Large intestine (tissue), 3 donors: Measurements from ENCODE around the gene CARD19. TPM values are rescaled to one million over a fixed set of nuclear protein-coding genes. Genes with fewer than 3 reads are reported as not detected.

Source experiments
- DNase-seq, 2 donors: peaks; one replicate each; pipeline versions ENCODE4 v3.0.0 to v3.0.0-alpha.2; 2013
- H3K27ac ChIP-seq: one replicate; pipeline ENCODE4 v1.5.1; 2013; ENCODE audit warnings: low read length
- H3K27me3 ChIP-seq: 2 replicates; pipeline ENCODE4 v1.6.1; 2013; ENCODE audit warnings: low read length; ENCODE audit not compliant: control insufficient read depth, insufficient read depth
- H3K36me3 ChIP-seq: 2 replicates; pipeline ENCODE4 v1.6.1; 2013; ENCODE audit warnings: low read length; ENCODE audit not compliant: control insufficient read depth, insufficient read depth
- H3K4me1 ChIP-seq: one replicate; pipeline ENCODE4 v1.6.1; 2013; ENCODE audit warnings: low read length; ENCODE audit not compliant: control insufficient read depth, insufficient read depth
- H3K4me3 ChIP-seq: one replicate; pipeline ENCODE4 v1.5.1; 2013; ENCODE audit warnings: low read length
- H3K9me3 ChIP-seq: one replicate; pipeline ENCODE4 v1.6.1; 2013; ENCODE audit warnings: mild to moderate bottlenecking, low read depth, low read length, moderate library complexity; ENCODE audit not compliant: control insufficient read depth
- WGBS: methylation state at CpG from one replicate; pipeline ENCODE4 v1.1.5; 2013; ENCODE audit warnings: low lambda C conversion rate; ENCODE audit not compliant: insufficient coverage; 5-methylcytosine and 5-hydroxymethylcytosine counted together
- polyA plus RNA-seq: library from polyadenylated mRNA; unstranded; fragments of 120-200 nt; gene quantifications from one replicate; pipeline ENCODE4 v1.2.1, GENCODE V29; 2013

CARD19 gene
- polyA plus RNA-seq, 1 donor, result 35.4 TPM

DNA sequence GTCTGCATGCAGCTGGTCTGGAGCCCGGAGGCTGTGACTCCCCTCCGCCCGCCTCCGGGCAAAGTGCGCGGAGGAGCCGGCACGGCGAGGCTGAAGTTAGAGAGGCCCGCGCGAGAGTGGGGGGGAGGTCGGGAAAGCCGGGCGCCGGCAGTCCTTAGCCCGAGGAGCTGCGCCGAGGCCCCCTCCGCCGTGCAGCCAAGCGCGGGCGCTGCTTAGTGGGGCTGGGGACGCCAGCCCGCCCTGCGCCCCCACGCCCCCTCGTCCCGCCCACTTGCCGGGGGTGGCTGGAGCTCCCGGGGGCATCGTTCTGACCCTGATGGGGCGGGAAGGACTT lies 37.6 kb downstream of the CARD19 start:
- Histone ChIP-seq H3K36me3 (peaks cover 12% of the 10 kb centered on the region), H3K4me3 (peak overlapping the region; percentile 96), H3K27ac (peak overlapping the region; percentile 96), H3K4me1 (peaks cover 38% of the 10 kb centered on the region), H3K9me3 (peaks cover 7% of the 10 kb centered on the region), H3K27me3 (no peaks in the 10 kb centered on the region)
- WGBS, result no CpG with 5 or more reads among the region's 34 CpGs
- peak; percentile 93 to 97 for DNase-seq

DNA sequence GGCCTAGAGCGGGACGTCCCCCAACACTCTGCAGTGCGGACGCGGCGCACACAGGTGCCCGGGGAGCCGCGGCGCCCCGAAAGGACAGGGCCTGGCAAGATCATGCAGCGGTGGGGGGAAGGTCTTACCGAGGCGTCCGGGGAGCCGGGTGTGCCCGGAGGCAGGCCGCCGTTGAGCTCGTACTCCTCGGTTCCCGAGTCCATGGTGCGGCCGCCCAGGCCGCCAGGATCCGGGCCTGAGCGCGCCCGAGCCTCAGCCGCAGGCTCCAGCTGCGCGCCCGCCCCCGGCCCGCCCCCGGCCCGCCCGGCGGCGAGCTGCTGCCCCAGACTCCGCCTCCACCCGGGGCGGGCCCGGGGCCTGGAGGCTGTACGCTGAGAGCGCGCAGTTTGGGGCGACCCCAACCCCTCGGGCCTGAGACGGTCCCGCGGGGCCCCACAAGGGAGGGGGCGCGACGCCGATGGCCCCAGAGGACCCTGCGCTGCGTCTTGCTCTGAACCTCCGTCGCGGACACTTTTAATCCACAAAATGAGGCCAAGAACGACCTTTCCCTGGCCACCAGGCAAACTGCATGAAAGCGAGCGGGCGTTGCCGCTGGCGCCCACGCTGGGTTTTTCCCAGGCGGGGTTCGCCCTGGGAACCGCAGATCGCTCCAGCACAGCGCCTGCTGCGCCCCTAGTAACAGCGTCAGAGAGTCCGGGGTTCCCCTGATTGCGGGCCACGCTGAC lies 38.2 kb downstream of the CARD19 start, which contains the start of gene NINJ1:
Gene NINJ1, minus strand, starts transcription at position 237 of the 725 bp plus-strand sequence. Its CDS starts 34 bp downstream, at position 203.
- Histone ChIP-seq H3K4me1 (peaks cover 36% of the 10 kb centered on the region), H3K27ac (peak within 1 kb of the TSS; percentile 96), H3K4me3 (peak within 1 kb of the TSS; percentile 96), H3K36me3 (peaks cover 12% of the 10 kb centered on the region), H3K27me3 (no peaks in the 10 kb centered on the region), H3K9me3 (peaks cover 8% of the 10 kb centered on the region)
- 0% methylated on average over 2 of the region's 78 CpGs for WGBS
- DNase-seq, result peak; percentile 80 to 92

DNA sequence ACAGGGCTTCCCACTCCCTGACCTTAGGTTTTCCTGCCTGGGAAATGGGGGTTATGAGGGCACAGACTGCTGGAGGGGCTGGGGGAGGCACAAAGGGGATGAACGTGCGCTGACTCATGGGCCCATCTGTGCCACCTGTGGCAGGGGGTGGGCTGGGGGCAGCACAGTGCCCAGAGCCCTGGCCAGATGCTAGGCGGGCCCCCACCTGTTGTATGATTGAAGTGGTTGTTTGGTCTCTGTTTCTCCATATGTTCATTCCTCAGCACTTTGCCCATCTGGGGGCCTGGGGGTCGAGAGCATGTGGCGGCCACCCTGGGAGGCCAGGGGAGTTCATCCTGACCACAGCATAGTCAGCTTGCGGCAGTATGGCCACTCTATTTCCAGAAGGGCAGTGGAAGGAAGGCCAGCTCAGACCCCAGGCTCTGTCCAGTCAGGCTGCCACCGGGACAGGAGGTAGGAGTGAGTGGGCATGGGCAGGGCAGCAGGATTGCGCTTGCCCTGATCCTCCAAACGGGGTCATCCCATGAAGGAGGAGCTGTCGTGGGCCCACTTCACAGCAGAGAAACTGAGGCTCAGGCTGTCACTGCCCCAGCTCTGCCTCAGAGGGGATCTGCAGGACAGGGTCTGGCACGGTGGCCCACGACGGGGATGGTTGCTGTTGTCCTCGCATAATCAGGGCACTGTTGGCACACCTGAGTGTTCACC lies 38.9 kb downstream of the CARD19 start:
- no peak for DNase-seq
- Histone ChIP-seq H3K4me3 (peak overlapping the region; percentile 96), H3K36me3 (peaks cover 10% of the 10 kb centered on the region), H3K27ac (peak overlapping the region; percentile 93), H3K27me3 (no peaks in the 10 kb centered on the region), H3K4me1 (peaks cover 36% of the 10 kb centered on the region), H3K9me3 (peaks cover 8% of the 10 kb centered on the region)
- no CpG with 5 or more reads among the region's 14 CpGs for WGBS

DNA sequence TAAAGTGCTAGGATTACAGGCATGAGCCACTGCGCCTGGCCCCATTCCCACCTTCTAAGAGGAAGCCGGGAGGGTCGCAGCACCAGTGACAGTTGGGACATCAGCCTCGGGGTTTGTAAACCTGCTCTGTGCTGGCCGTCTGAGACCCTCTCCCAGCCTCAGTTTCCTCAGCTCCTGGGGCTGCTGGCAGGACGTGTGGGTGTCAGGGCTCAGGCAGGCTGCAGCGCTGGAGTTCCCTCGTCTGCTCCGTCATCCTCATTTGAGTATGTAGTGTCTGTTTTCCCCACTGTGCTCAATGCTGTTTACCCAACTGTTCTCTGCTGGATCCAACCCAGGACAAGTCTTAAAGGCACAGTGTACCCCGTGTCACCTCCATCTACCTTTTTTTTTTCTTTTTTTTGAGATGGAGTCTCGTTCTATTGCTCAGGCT lies 40.0 kb downstream of the CARD19 start:
- Histone ChIP-seq H3K27ac (no peak overlapping the region), H3K4me1 (peaks cover 34% of the 10 kb centered on the region)
- WGBS, result no CpG with 5 or more reads among the region's 11 CpGs

DNA sequence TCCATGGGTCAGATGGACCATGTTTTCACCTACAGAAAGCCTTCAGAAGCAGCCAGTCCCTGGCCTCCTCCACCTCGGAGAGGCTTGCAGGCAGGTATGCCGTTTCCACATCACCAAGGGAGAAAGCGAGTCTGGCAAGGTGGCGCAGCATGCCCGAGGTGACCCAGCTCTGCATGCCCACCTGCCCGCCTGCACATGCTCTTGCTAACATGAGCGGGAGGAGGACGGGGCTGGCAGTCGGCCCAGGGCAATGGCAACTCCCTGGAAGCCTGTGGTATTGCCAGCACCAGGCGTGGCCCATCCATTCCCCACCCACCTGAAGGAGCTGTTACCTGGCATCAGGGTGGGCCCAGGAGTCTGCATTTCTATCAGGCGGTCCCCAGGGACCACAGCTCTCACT lies 41.3 kb downstream of the CARD19 start:
- no CpG with 5 or more reads among the region's 11 CpGs for WGBS
- peaks cover 20% of the 10 kb centered on the region for H3K4me1 ChIP-seq
- H3K27ac ChIP-seq, result no peak overlapping the region
- no peaks in the 10 kb centered on the region for H3K36me3 ChIP-seq
- no peak overlapping the region for H3K4me3 ChIP-seq
- H3K27me3 ChIP-seq, result no peaks in the 10 kb centered on the region
- no peak for DNase-seq
- peaks cover 8% of the 10 kb centered on the region for H3K9me3 ChIP-seq

More for the DNA sequence above, 40.0 kb downstream of the CARD19 start:
- H3K27me3 ChIP-seq, result no peaks in the 10 kb centered on the region
- DNase-seq, result no peak
- no peak overlapping the region for H3K4me3 ChIP-seq
- peaks cover 8% of the 10 kb centered on the region for H3K9me3 ChIP-seq
- H3K36me3 ChIP-seq, result peaks cover 6% of the 10 kb centered on the region

DNA sequence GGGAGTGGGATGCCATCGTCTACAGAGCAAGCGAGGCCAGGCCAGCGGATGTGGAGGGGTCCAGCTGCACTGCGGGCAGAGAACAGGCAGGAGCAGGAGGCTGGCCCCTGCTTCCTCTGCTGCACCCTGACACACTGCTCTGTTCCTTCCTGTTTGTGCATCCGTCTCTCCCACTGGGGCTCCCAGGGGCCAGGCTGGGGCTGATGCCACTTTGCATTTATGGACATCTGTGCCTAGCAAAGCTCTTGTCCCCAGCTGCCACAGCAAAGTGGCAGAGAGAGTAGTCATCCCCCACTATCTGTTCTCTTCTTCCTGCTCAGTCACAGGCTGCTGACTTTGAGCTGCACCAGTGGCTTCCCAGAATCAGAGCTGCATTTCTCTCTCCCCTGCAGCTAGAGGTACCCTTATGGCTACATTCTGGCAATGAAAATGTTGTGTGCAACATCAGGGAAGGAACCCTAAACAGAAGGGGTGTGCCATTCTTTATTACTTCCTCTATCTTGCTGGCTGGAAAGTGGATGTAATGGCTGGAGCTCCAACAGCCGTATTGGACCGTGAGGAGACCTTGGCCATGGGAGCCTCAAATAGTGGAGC lies 42.3 kb downstream of the CARD19 start:
- no peaks in the 10 kb centered on the region for H3K27me3 ChIP-seq
- no peak overlapping the region for H3K27ac ChIP-seq
- H3K4me3 ChIP-seq, result no peak overlapping the region
- no peaks in the 10 kb centered on the region for H3K36me3 ChIP-seq
- WGBS, result no CpG with 5 or more reads among the region's 7 CpGs
- H3K4me1 ChIP-seq, result peaks cover 11% of the 10 kb centered on the region
- H3K9me3 ChIP-seq, result peaks cover 8% of the 10 kb centered on the region
- DNase-seq, result no peak

DNA sequence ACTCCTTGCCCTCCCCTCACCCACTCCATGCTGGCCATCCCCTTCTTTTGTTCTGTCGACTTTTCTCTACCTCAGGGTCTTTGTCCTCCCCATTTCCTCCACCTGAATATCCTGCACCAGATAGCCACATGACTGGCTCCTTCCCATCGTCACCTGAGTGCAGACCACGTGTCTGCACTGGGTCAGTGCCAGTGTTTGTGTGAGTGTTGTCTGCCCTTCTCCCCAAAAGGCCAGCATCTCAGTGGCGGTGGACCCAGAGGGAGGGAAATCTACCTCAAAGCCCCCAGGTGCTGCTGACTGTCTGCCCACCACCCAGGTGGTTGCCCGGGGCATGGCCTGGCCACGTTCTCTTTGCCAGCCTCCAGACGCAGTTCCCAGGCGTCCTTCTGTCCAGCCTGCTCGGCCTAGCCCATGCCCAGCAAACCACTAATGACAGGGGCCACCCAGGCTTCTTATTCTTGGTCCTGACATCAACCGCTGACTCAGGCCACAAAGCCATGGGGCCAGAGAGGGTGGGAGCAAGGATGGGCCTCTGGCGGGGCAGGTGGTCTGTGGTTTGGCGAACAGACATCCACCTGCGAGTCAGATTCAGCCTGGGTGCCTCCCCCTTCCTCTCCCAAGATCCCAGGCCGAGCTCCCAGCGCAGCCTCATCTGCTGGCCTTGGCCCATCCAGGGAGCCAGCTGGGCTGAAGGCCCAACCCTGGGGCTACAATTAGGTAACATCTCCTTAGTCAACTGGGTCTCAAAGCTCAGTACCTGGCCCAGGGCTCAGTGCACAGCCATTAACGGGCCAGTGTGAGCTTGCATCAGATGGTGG lies 43.6 kb downstream of the CARD19 start:
- H3K4me1 ChIP-seq, result peaks cover 8% of the 10 kb centered on the region
- peaks cover 5% of the 10 kb centered on the region for H3K9me3 ChIP-seq
- H3K4me3 ChIP-seq, result no peak overlapping the region
- no peak overlapping the region for H3K27ac ChIP-seq
- no peak for DNase-seq
- no CpG with 5 or more reads among the region's 16 CpGs for WGBS
- H3K27me3 ChIP-seq, result no peaks in the 10 kb centered on the region
- no peaks in the 10 kb centered on the region for H3K36me3 ChIP-seq

DNA sequence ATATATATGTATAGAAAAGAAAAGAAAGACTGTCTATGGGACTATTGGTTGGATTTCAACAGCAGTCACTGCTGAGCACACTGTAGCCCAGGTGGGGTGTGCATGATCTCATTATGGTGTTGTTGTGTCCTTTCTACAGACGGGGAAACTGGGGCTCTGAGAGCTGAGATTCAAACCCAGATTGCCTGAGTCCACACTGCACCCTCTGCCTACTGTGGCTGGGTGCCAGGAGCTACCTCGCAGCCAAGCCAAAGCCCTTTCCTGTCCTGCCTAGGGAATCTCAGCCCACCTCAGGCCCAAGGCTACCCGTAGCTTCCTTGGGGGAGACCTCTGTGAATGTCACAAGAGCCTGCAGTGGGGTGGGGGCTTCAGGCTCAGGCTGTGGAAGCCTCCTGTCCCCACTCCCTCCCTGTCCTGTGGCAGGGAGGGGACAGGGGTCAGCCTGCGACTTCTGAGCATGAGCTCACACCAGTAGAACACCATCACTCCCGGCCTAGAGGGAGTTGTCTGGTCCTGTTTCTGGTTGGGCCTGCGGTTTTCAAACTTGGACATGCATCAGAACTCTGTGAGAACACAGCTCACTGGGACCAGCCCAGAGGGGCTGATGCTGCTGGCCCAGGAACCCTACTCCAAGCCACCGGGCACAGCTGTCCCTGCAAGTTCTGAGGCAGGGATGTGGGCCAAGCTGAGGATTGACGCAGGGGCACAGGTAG lies 45.9 kb downstream of the CARD19 start:
- WGBS, result no CpG with 5 or more reads among the region's 8 CpGs
- Histone ChIP-seq H3K9me3 (peaks cover 5% of the 10 kb centered on the region), H3K36me3 (no peaks in the 10 kb centered on the region), H3K27me3 (no peaks in the 10 kb centered on the region), H3K27ac (no peak overlapping the region), H3K4me1 (no peaks in the 10 kb centered on the region), H3K4me3 (no peak overlapping the region)
- DNase-seq, result no peak

DNA sequence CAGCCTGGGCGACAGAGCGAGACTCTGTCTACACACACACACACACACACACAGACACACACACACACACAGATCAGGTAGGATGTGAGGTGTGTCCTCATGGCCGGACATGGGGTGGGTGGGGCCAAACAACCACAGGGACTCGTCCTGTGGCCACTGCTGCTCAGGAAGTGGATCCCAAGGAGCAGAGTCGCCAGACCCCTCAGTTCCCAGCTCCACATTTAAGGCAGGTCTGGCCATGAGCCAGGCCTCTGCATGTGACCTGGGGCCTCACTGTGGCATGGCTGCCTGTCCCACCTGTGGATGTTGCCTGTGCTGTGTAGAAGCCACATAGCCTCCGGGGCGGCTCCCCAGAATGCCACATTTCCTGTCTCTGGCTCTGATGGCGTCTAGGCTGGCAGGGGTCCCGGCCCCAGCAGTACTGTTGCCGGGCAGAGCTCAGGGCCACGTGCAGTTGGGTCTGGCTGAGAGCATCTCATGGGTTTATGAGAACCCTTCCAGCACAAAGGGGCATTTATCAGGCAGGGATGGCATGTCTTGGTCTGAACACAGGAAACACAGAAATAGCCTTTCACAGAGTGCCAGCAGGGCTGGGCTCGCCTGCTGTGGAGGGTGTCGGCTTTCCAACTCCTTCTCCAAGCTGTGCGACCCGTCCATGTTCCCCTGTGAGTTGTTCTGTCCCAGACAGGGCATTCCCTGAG lies 48.0 kb downstream of the CARD19 start:
- H3K4me1 ChIP-seq, result no peaks in the 10 kb centered on the region
- no peaks in the 10 kb centered on the region for H3K36me3 ChIP-seq
- H3K4me3 ChIP-seq, result no peak overlapping the region
- H3K9me3 ChIP-seq, result no peaks in the 10 kb centered on the region
- H3K27ac ChIP-seq, result no peak overlapping the region
- no peak for DNase-seq
- no CpG with 5 or more reads among the region's 15 CpGs for WGBS
- H3K27me3 ChIP-seq, result no peaks in the 10 kb centered on the region
